Keratinocyte (primary cell): ENCODE results near the gene FCER1G. TPM values are rescaled to one million over a fixed set of nuclear protein-coding genes. Genes with fewer than 3 reads are reported as not detected.

ENCODE experiments used
- DNase-seq: peaks from one replicate; pipeline ENCODE4 v3.0.0-alpha.2; 2011; ENCODE audit warnings: low read depth, missing footprints, low spot score
- FAIRE-seq: peaks from 2 replicates; lab custom pipeline; 2011; peaks lifted over from hg19 to GRCh38; lab: Jason Lieb, UNC
- H2AFZ ChIP-seq: 2 replicates; pipeline ENCODE4 v1.6.0; 2012; ENCODE audit warnings: low read length, control low read depth, inconsistent platforms; ENCODE audit not compliant: control insufficient read depth
- H3K27ac ChIP-seq: 2 replicates; pipeline ENCODE4 v1.5.1; 2011; ENCODE audit warnings: low read length; ENCODE audit not compliant: control insufficient read depth, insufficient read depth
- H3K27me3 ChIP-seq: 3 replicates; pipeline ENCODE4 v1.6.0; 2011; ENCODE audit warnings: low read length; ENCODE audit not compliant: control insufficient read depth, insufficient read depth; ENCODE audit errors: extremely low read depth
- H3K36me3 ChIP-seq, 2 experiments: 2 replicates in 1 of 2; 3 replicates in 1 of 2; pipeline ENCODE4 v1.5.1; 2011; ENCODE audit warnings: low read length in 2 of 2, mild to moderate bottlenecking in 1 of 2; ENCODE audit not compliant: control insufficient read depth in 2 of 2, insufficient read depth in 2 of 2; ENCODE audit errors: extremely low read depth in 1 of 2
- H3K4me1 ChIP-seq: 3 replicates; pipeline ENCODE4 v1.5.1; 2011; ENCODE audit warnings: low read length; ENCODE audit not compliant: control insufficient read depth, insufficient read depth; ENCODE audit errors: extremely low read depth
- H3K4me2 ChIP-seq: 3 replicates; pipeline ENCODE4 v1.6.0; 2011; ENCODE audit warnings: low read depth, low read length; ENCODE audit not compliant: control insufficient read depth, insufficient read depth; ENCODE audit errors: extremely low read depth
- H3K4me3 ChIP-seq, 3 experiments: fragments of 200-600 bp in 1 of 3; sonication (generic) in 1 of 3; 2 replicates in 2 of 3; 3 replicates in 1 of 3; pipeline ENCODE4 v1.5.1; 2011 to 2016; ENCODE audit warnings: low read length in 3 of 3, mild to moderate bottlenecking in 3 of 3, control low read depth in 2 of 3, inconsistent platforms in 1 of 3, low read depth in 1 of 3, mixed read lengths in 1 of 3, mixed run types in 1 of 3, moderate library complexity in 1 of 3; ENCODE audit not compliant: control insufficient read depth in 2 of 3, insufficient read depth in 2 of 3; ENCODE audit errors: extremely low read depth in 1 of 3
- H3K79me2 ChIP-seq: 2 replicates; pipeline ENCODE4 v1.6.0; 2012; ENCODE audit warnings: low read length; ENCODE audit not compliant: control insufficient read depth, insufficient read depth
- H3K9ac ChIP-seq: 3 replicates; pipeline ENCODE4 v1.6.0; 2011; ENCODE audit warnings: low read length; ENCODE audit not compliant: control insufficient read depth, insufficient read depth; ENCODE audit errors: extremely low read depth
- H3K9me1 ChIP-seq: 3 replicates; pipeline ENCODE4 v1.6.0; 2011; ENCODE audit warnings: low read length; ENCODE audit not compliant: control insufficient read depth, insufficient read depth; ENCODE audit errors: extremely low read depth
- H3K9me3 ChIP-seq: 2 replicates; pipeline ENCODE4 v1.5.1; 2012; ENCODE audit warnings: low read depth, low read length; ENCODE audit not compliant: control insufficient read depth
- H4K20me1 ChIP-seq: 3 replicates; pipeline ENCODE4 v1.6.0; 2011; ENCODE audit warnings: low read length; ENCODE audit not compliant: control insufficient read depth, insufficient read depth; ENCODE audit errors: extremely low read depth
- EZH2 ChIP-seq: IDR thresholded peaks from one replicate; pipeline ENCODE4 v1.6.1; 2012; ENCODE audit warnings: inconsistent platforms, mild to moderate bottlenecking, low read length, moderate library complexity
- dilution Hi-C: fragments of 300-500 bp; cut with MboI; formaldehyde crosslinking; loops from one replicate; pipeline ENCODE4 v1.7.0; 2020; ENCODE audit warnings: low sequenced_read_pairs; ENCODE audit not compliant: extremely low pct_ligation_motif_present
- polyA plus RNA-seq, 5 experiments: library from polyadenylated mRNA; depleted of rRNA in 3 of 5; stranded (reverse) in 3 of 5; stranded (forward) in 1 of 5; unstranded in 1 of 5; fragments of >200 nt; gene quantifications; 1 replicate in 1 of 5; 2 replicates in 3 of 5; 3 replicates in 1 of 5; pipeline versions ENCODE4 v1.2.1 to v1.2.3, GENCODE V29; 2011 to 2012; ENCODE audit warnings: missing spikeins in 2 of 5, low read depth in 1 of 5, low replicate concordance in 1 of 5
- TF ChIP-seq, protein P1 (sequence below), 3 experiments: IDR thresholded peaks in 1 of 3; conservative IDR thresholded peaks in 1 of 3; optimal IDR thresholded peaks in 1 of 3; 2 replicates in 2 of 3; 3 replicates in 1 of 3; pipeline versions ENCODE3 to v1.5.1; 2011; ENCODE audit warnings: low read length in 3 of 3, mild to moderate bottlenecking in 3 of 3, moderate library complexity in 2 of 3, control low read depth in 1 of 3, inconsistent platforms in 1 of 3; ENCODE audit not compliant: insufficient read depth in 2 of 3; ENCODE audit errors: extremely low read depth in 1 of 3

FCER1G gene
- polyA plus RNA-seq, 1 donor (not counting 4 experiments of a cell fraction or from before 2014, with no cell fraction given), result 1.2 TPM

DNA sequence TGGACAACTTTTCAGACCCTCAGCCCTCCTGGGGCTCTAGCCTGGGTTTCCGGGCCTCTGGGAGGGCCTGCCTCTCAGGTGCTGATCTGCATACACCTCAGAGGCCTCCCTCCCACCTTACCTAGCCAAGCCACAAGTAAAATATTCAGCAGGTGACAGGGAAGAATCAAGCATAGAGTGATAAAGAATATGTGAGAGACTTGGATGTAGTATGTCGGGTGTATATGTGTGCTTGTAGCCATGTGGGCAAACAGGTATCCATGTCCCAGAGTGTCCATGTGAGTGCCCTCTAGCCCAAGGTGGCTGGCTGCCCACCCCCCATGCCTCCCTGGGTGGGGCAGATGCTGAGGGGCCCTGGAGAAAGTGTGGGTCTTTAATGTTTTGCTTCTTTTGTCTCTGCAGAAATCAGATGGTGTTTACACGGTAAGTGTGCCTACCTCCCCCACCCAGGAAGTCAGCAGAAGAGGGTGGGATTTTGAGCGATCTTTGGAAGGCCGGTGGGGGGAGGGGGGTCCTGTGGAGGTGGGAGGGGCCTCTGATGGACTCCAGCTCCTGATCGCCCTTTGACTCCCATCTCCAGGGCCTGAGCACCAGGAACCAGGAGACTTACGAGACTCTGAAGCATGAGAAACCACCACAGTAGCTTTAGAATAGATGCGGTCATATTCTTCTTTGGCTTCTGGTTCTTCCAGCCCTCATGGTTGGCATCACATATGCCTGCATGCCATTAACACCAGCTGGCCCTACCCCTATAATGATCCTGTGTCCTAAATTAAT, 3.4 kb downstream of the FCER1G start:
- no peak overlapping the region for H3K4me3 ChIP-seq
- no peak overlapping the region for H3K9ac ChIP-seq
- no peaks in the 10 kb centered on the region for H3K9me3 ChIP-seq
- no peaks in the 10 kb centered on the region for H4K20me1 ChIP-seq
- no peaks in the 10 kb centered on the region for H3K27me3 ChIP-seq
- H3K4me2 ChIP-seq, result no peak overlapping the region
- H2AFZ ChIP-seq, result no peak overlapping the region
- TF ChIP-seq, protein P1, sequence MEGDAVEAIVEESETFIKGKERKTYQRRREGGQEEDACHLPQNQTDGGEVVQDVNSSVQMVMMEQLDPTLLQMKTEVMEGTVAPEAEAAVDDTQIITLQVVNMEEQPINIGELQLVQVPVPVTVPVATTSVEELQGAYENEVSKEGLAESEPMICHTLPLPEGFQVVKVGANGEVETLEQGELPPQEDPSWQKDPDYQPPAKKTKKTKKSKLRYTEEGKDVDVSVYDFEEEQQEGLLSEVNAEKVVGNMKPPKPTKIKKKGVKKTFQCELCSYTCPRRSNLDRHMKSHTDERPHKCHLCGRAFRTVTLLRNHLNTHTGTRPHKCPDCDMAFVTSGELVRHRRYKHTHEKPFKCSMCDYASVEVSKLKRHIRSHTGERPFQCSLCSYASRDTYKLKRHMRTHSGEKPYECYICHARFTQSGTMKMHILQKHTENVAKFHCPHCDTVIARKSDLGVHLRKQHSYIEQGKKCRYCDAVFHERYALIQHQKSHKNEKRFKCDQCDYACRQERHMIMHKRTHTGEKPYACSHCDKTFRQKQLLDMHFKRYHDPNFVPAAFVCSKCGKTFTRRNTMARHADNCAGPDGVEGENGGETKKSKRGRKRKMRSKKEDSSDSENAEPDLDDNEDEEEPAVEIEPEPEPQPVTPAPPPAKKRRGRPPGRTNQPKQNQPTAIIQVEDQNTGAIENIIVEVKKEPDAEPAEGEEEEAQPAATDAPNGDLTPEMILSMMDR (optimal IDR thresholded peaks at IDR 0.05 in 1 of 3, IDR thresholded peaks at IDR 0.05 in 1 of 3, conservative IDR thresholded peaks at IDR 0.05 in 1 of 3; ENCODE audit: extremely low read depth in 1 of 3, insufficient read depth in 2 of 3, low read length in 3 of 3), result no peak
- no peak for TF ChIP-seq EZH2
- H3K27ac ChIP-seq, result no peak overlapping the region
- no peaks in the 10 kb centered on the region for H3K9me1 ChIP-seq
- FAIRE-seq, result no peak
- no peak for DNase-seq
- dilution Hi-C loops, result no loop called here
- H3K79me2 ChIP-seq, result no peaks in the 10 kb centered on the region
- H3K36me3 ChIP-seq, result peaks cover 0 to 11% of the 10 kb centered on the region in 2 experiments
- H3K4me1 ChIP-seq, result no peaks in the 10 kb centered on the region

DNA sequence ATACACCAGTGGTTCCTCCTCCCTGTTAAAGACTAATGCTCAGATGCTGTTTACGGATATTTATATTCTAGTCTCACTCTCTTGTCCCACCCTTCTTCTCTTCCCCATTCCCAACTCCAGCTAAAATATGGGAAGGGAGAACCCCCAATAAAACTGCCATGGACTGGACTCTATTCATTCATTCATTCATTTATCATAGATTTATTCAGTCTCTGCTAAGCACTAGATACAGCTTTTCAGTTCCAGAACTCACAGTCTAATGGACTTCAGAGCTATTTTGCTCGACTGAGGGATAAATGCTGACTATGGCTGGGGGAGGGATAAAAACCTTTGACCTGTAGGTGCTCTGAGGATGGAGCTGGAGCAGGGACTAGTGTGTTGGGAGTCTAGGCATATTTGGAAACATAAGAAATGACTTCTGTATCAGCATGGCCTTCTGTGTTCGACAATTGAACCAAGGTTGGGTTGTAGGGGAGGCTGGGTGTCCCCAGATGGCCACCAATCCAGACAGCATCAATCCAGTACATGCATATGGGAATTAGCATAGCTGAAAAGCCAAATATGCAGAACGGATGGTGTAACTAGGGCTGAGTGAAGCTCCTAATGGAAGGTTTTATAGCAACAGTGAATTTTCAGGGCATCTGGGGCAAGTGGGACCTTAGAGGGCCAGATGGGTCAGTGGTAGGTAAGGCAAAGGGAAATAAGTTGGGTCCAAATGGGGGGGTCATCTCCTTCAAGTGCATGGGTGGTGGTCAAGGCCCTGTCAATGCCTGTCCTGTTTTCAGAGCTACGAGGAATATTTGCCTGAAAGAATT, 4.2 kb downstream of the FCER1G start:
- Histone ChIP-seq H3K9ac (no peak overlapping the region), H3K4me3 (no peak overlapping the region), H3K36me3 (peaks cover 0 to 4% of the 10 kb centered on the region in 2 experiments), H3K4me2 (no peak overlapping the region), H3K9me1 (no peaks in the 10 kb centered on the region), H2AFZ (no peak overlapping the region), H3K27ac (no peak overlapping the region), H3K27me3 (no peaks in the 10 kb centered on the region), H3K4me1 (no peaks in the 10 kb centered on the region), H3K9me3 (no peaks in the 10 kb centered on the region), H4K20me1 (no peaks in the 10 kb centered on the region), H3K79me2 (no peaks in the 10 kb centered on the region)
- DNase-seq (no peak), FAIRE-seq (no peak)
- TF ChIP-seq, protein P1 (optimal IDR thresholded peaks at IDR 0.05 in 1 of 3, IDR thresholded peaks at IDR 0.05 in 1 of 3, conservative IDR thresholded peaks at IDR 0.05 in 1 of 3; ENCODE audit: extremely low read depth in 1 of 3, insufficient read depth in 2 of 3, low read length in 3 of 3), result no peak
- no peak for TF ChIP-seq EZH2
- dilution Hi-C loops, result no loop called here
